Kidney capillary endothelial cell (primary cell): ENCODE data around the gene ADGRG3.

ENCODE experiments used
- DNase-seq: peaks from one replicate; pipeline ENCODE4 v3.0.0-alpha.2; 2018; ENCODE audit warnings: low spot score

The ADGRG3 gene

DNA sequence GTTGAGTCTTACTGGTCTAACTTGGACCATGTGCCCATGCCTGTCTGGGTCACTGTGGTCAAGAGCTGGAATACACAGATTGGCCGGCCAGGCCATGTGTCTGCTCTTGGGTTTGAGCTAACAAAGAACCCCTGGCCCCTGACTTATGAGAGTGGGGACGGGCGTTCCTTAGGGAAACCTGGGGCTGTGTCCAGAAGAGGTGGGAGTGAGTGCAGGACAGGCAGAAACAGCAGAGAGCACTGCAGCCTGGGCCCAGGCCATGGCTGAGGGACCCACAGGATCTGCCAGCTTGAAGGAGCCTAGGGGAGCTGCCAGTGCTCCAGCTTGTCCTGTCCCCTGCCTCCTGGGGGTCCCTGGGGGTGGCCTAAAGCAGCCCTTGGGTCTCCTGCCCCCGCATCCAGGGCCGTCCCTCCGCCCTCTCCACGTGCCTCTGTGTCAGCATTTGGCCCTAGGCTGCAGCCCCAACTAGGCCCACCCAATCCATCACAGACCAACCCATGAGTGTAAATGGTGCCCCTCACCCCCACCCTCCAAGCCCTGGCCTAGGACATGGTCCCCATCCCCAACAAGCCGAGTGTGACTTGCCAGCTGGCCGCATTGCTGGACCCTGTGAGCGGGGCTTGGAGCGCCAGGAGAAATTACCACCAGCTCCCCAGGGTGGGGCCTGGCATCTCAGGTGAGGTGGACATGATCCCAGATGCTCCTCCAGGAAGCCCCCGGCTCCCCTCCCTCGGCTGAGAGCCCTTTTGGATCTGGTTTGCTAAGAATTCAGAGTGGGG is 14.0 kb downstream of the ADGRG3 start:
- no peak for DNase-seq

DNA sequence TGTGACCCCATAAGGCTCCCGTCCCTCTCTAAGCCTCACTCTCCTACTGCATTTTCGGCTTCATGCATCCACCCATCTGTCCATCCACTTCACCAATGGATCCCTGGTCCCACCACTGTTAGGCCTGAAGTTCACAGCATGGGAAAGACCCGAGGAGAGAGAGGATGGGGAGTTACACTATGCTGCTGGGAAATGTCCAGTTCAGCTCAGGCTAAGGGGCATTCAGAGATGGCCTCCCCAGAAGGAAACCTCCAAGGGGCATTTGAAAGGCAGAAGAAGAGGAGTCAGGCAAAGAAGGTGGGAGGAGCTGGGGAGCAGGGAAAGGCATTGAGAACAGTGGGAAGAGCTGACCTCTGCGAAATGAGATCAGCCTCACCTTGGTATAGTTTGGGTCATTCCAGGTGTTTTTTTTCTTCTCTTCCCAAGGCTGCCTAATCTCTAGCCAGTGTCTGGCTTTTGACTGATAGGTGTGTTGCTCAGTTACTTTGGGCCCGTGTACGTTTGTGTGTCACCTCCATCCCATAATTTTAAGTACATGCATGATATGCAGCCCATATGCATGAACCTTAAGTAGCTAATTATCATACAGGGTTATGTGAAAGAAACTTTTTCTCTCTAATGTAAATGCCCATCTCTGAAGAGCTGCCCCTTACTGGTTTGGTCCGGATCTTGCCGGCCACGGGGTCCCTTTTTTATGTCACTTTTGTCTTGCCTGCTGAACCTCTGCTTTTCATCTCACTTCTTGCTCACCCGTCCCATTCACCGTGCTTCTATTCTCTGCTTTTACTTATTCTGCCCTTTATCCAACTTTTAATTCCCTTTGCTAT is 14.9 kb downstream of the ADGRG3 start:
- no peak for DNase-seq

DNA sequence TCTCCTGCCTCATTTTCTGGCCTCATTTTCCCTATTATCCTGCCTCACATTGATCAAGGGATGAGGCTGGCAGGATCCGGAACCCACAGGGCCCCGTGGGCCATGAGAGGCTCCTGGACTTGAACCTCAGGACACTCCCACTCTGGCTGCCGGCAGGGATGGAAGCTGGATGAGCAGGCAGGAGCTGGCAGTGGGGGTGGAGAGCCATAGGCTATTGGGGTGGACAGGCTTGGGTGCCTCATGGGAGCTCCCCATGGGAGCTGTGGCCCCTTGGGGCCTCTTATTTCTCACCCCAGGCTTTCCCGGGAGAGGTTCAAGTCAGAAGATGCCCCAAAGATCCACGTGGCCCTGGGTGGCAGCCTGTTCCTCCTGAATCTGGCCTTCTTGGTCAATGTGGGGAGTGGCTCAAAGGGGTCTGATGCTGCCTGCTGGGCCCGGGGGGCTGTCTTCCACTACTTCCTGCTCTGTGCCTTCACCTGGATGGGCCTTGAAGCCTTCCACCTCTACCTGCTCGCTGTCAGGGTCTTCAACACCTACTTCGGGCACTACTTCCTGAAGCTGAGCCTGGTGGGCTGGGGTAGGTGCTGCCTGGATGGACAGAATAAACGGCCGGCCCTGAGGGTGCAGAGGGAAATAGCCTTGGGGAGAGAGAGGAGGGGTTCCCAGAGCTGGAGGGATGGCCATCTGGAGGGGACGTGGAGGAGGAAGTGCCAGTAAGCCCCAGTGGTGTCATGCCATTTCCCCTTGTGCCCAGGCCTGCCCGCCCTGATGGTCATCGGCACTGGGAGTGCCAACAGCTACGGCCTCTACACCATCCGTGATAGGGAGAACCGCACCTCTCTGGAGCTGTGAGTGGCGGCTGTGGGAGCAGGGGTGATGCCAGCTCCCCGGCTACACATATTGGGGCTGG is 15.8 kb downstream of the ADGRG3 start:
- DNase-seq: no peak

DNA sequence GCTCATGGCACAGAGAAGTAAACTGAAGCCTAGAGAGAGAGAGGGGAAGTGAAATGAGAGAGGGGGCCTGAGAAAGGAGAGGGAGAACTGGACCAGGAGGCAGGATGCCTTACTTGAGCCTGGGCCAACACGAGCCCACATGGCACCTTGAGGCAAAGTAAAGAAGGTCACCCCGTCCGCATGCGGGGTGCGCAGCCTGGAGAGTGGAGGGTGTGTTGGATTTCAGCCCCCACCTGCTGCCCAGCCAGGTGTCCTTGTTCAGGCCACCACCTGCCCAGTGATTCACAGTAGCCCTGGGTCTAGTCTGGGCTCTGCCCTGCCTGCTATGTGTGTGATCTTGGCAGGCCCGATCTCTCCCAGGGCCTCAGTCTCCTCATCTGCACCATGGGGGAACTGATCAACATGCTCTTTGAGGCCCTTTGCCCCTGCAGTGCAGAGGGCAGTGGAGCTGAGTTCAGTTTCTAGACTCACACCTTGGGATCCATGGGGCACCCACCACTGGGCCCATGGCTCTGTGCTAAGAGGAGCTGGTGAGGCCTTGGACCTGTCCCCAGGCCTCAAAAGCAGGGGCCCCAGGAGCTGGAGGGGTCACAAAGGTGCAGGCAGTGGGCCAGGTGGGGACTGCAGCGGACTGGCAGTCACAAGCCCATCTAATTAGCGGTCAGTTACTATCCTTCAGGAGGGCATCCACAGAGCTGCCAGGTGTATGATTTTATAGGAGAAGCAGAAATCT is 16.7 kb downstream of the ADGRG3 start:
- DNase-seq: no peak

DNA sequence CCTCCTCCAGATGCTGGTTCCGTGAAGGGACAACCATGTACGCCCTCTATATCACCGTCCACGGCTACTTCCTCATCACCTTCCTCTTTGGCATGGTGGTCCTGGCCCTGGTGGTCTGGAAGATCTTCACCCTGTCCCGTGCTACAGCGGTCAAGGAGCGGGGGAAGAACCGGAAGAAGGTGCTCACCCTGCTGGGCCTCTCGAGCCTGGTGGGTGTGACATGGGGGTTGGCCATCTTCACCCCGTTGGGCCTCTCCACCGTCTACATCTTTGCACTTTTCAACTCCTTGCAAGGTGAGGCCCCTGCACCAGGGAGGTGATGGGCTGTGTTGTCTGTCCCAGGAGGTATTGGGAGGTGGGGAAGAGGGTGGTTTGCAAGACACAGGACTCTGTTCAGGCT is 17.5 kb downstream of the ADGRG3 start:
- DNase-seq: no peak

DNA sequence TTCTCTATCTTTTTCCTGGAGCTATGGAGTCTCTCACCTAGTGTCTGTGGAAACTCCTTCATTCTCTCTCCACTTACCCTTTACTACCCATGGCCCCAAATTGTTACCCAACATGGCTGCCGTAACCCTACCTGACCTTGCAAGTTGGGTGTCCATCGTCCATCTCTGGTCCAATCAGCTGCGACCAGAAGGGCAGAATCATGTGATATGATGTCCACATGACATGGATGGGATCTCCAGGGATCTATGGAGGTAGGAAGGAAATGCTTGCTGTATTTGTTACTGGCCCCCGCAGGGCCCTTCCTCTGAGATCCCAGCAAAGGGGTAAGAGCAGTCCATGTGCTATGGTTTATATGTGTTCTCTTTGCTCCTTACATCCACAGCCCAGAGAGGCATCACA is 18.5 kb downstream of the ADGRG3 start:
- no peak for DNase-seq

- no peak for DNase-seq
These were observed 19.3 kb downstream of the ADGRG3 start for GRCh38 chr16:57687363-57687929.

- DNase-seq: no peak
These were observed 20.4 kb downstream of the ADGRG3 start for GRCh38 chr16:57688487-57688986.

- no peak for DNase-seq
These were observed 21.1 kb downstream of the ADGRG3 start for GRCh38 chr16:57688987-57689761.

- no peak for DNase-seq
These were observed 21.9 kb downstream of the ADGRG3 start for GRCh38 chr16:57689762-57690558.

DNA sequence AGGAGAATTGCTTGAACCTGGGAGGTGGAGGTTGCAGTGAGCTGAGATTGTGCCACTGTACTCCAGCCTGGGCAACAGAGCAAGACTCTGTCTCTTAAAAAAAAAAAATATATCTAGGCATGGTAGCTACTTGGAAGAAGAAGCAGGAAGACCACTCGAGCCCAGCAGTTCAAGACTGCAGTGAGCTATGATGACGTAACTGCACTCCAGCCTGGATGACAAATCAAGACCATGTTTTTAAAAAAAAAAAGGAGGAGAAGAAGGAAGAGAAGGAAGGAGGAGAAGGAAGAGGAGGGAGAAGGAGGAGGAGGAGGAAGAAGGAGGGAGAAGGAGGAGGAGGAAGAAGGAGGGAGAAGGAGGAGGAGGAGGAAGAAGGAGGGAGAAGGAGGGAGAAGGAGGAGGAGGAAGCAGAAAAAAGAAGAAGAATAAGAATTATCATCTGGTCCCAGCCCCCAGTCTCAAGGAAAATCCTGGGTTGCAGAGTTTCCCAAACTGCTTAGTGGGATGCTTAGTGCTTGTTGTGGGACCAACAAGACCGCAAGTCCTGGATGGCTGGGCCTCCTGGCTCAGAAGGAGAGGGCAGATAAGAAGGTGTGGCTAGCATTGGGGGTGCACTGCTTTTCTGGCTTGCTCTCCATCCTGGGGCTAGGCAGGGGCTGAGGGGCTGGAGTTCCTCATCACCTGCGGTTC is 22.8 kb downstream of the ADGRG3 start:
- DNase-seq: no peak

- DNase-seq: no peak
These were observed 24.5 kb downstream of the ADGRG3 start for GRCh38 chr16:57692636-57693035.

DNA sequence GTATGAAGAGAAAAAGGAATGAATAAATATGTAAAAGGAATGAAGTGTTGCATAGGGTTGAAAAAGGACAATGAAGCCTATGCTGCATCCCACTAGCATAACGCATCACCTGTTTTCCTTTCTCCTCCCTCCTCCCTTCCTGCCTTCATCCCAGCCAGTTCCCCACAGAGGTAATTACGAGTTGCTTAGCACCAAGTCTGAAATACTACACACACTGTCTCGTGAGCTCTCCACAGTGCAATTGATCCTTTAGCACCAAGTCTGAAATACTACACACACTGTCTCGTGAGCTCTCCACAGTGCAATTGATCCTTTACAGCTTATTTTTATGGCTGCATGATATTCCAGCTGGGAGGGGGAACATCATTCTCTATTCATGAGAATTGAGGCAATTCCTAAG is 25.4 kb downstream of the ADGRG3 start:
- no peak for DNase-seq

GRCh38 chr16:57694231-57694724 is 26.2 kb downstream of the ADGRG3 start:
- no peak for DNase-seq

DNA sequence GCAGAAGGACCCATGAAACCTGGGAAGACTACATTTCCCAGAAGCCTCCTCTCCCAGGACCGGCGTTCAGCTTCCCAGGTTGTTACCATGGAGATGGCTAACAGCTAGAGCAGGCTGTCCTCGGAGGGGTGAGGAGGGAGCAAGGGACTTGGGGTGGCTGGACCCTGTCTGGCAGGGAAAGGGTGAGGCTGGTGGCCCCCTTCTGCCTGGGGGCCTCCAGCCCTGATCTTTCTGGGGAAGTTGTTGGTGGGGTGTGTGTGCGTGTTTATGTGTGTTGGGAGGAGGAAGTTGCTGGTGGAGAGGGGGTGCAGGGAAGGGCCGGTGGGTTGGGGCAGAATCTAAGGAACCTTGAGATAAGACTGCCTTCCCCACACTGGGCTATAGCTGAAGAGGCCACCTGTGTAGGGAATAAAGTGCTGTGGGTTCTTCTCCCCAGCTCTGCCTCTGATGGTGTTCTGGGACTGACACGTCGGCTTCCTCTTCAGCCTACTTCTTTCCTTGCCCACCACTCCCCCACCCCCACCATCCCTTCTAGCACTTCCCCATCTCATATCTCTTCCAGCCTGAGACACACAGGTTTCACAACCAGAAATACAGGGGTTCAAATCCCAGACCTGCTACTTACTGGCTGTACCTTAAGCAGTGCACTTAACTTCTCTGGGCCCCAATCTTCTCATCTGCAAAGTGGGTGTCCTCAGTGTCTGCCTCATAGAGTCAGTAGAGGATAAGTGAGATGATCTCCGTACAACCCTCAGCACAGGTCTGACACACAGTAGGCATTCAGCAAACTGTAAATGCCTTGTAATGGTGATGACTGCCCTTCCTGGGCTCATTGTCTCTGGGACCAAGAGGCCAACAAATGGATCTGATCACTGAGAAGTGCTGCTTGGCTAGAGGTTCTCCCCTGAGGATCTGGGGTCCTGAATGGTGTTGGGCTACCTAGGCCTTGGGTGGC is 26.9 kb downstream of the ADGRG3 start, which contains the start of gene DRC7:
Gene DRC7 (plus strand): TSS at position 82 of the 955 bp plus-strand sequence. CDS start 3,144 bp downstream, outside the sequence.
- DNase-seq: peak; percentile 33

- no peak for DNase-seq
These were observed 27.6 kb downstream of the ADGRG3 start for GRCh38 chr16:57695680-57696069.

DNA sequence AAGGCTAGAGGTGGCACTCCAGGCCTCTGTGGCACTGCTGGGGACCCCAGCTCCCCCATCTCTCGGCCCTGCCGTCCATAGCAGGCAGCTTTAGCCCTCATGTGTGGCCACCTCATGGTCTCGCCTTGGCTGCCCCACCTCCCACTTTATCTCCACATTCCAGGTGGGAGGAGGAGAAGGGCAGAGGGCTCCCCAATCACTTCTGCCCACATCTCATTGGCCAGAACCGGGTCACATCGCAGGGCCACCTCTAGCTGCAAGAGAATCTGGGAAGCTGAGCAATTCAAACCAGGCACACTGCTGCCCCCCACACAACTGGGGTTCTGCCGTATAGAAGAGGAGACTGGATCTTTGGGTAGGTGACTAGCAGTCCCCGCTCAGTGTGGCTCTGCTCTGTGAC is 28.1 kb downstream of the ADGRG3 start:
- DNase-seq: no peak
